Lung (tissue), 12 donors: ENCODE measurements around the gene IL13RA2. TPM values are rescaled to one million over a fixed set of nuclear protein-coding genes. Genes with fewer than 3 reads are reported as not detected.

ENCODE experiments used
- ATAC-seq: fragments of 200-7000 bp; cut with Tn5 transposase; one replicate; pipeline ENCODE4 v1.9.1; 2020; ENCODE audit warnings: moderate number of reproducible peaks; ENCODE audit not compliant: insufficient read depth, low FRiP score
- DNase-seq, 3 donors: peaks; one replicate each; pipeline ENCODE4 v3.0.0-alpha.2; 2013 to 2017
- H3K27ac ChIP-seq, 2 donors: one replicate each; pipeline ENCODE4 v1.5.1; 2013; ENCODE audit warnings: mild to moderate bottlenecking in 2 of 2, moderate library complexity in 2 of 2, control low read depth in 1 of 2, inconsistent platforms in 1 of 2, low read depth in 1 of 2, low read length in 1 of 2
- H3K27me3 ChIP-seq, 3 donors: one replicate each; pipeline ENCODE4 v1.5.1; 2013; ENCODE audit warnings: low read length in 2 of 3; ENCODE audit not compliant: control insufficient read depth in 3 of 3, insufficient read depth in 3 of 3
- H3K36me3 ChIP-seq, 4 donors: one replicate each; pipeline ENCODE4 v1.5.1; 2013; ENCODE audit warnings: low read length in 4 of 4, mild to moderate bottlenecking in 1 of 4, moderate library complexity in 1 of 4; ENCODE audit not compliant: control insufficient read depth in 4 of 4, insufficient read depth in 4 of 4
- H3K4me1 ChIP-seq, 5 donors: one replicate each; pipeline ENCODE4 v1.5.1; 2013; ENCODE audit warnings: low read length in 5 of 5, mild to moderate bottlenecking in 2 of 5, moderate library complexity in 1 of 5; ENCODE audit not compliant: control insufficient read depth in 5 of 5, insufficient read depth in 5 of 5
- H3K4me3 ChIP-seq: one replicate; pipeline ENCODE4 v1.5.1; 2013; ENCODE audit warnings: mild to moderate bottlenecking, control low read depth, moderate library complexity
- H3K9ac ChIP-seq, 2 donors: one replicate each; pipeline ENCODE4 v1.5.1; 2013; ENCODE audit warnings: low read length in 2 of 2, control low read depth in 1 of 2; ENCODE audit not compliant: insufficient read depth in 1 of 2
- H3K9me3 ChIP-seq, 4 donors: one replicate each; pipeline ENCODE4 v1.5.1; 2013; ENCODE audit warnings: low read length in 3 of 4, mild to moderate bottlenecking in 1 of 4, moderate library complexity in 1 of 4; ENCODE audit not compliant: control insufficient read depth in 4 of 4, insufficient read depth in 3 of 4
- WGBS, 2 donors: extraction: QIAGEN DNeasy Blood & Tissue Kit; methylation state at CpG; one replicate each; pipeline ENCODE4 v1.1.7; 2013; 5-methylcytosine and 5-hydroxymethylcytosine counted together
- polyA plus RNA-seq, 2 donors: library from polyadenylated mRNA; stranded (reverse); fragments of 200-250 nt; gene quantifications; one replicate each; pipeline ENCODE4 v1.2.1, GENCODE V29; 2013
- total RNA-seq, 2 donors: library from RNA; depleted of rRNA in 1 of 2; stranded (reverse); fragments of >200 nt in 1 of 2; gene quantifications; one replicate each; pipeline ENCODE4 v1.2.1, GENCODE V29; 2014 to 2021
- TF ChIP-seq, protein P1 (sequence below): IDR thresholded peaks from 2 replicates; pipeline ENCODE4 v1.5.1; 2012; ENCODE audit warnings: mild to moderate bottlenecking; ENCODE audit errors: control extremely low read depth, extremely low read depth
- donor health status: control.
- donor health status: control.
- donor health status: Bipolar disorder and iron deficiency.
- donor health status: healthy.
- donor health status: DM: yes; HTN: yes; CAD: no.

IL13RA2 gene
- total and polyA plus RNA-seq, 4 donors, result 0.71 to 4.4 (median 3.0) TPM

- Histone ChIP-seq H3K4me3 (no peak overlapping the region), H3K4me1 (peaks cover 0 to 13% (median 0%) of the 10 kb centered on the region in 5 donors), H3K36me3 (no peaks in the 10 kb centered on the region), H3K27me3 (peaks cover 0 to 14% (median 2%) of the 10 kb centered on the region in 3 donors), H3K27ac (no peak overlapping the region), H3K9me3 (peaks cover 0 to 7% (median 0%) of the 10 kb centered on the region in 4 donors), H3K9ac (no peak overlapping the region)
- ATAC-seq (peak; percentile 72), DNase-seq (peak; percentile 54 to 95 (median 94))
- TF ChIP-seq, protein P1, sequence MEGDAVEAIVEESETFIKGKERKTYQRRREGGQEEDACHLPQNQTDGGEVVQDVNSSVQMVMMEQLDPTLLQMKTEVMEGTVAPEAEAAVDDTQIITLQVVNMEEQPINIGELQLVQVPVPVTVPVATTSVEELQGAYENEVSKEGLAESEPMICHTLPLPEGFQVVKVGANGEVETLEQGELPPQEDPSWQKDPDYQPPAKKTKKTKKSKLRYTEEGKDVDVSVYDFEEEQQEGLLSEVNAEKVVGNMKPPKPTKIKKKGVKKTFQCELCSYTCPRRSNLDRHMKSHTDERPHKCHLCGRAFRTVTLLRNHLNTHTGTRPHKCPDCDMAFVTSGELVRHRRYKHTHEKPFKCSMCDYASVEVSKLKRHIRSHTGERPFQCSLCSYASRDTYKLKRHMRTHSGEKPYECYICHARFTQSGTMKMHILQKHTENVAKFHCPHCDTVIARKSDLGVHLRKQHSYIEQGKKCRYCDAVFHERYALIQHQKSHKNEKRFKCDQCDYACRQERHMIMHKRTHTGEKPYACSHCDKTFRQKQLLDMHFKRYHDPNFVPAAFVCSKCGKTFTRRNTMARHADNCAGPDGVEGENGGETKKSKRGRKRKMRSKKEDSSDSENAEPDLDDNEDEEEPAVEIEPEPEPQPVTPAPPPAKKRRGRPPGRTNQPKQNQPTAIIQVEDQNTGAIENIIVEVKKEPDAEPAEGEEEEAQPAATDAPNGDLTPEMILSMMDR, result no peak
- WGBS, 2 donors, result 39 to 46% methylated on average over 3 of the region's 3 CpGs
Measured at GRCh38 chrX:115058276-115058675, 40.9 kb upstream of the IL13RA2 start.

GRCh38 chrX:115054876-115055275, 37.5 kb upstream of the IL13RA2 start:
- H3K9me3 ChIP-seq, result no peaks in the 10 kb centered on the region
- TF ChIP-seq, protein P1, result no peak
- no peak for ATAC-seq
- WGBS, 2 donors, result 74 to 97% methylated on average over 3 of the region's 3 CpGs
- H3K36me3 ChIP-seq, result no peaks in the 10 kb centered on the region
- H3K27me3 ChIP-seq, result peaks cover 0 to 17% (median 10%) of the 10 kb centered on the region in 3 donors
- no peak for DNase-seq
- H3K9ac ChIP-seq, result no peak overlapping the region
- H3K4me1 ChIP-seq, result peaks cover 0 to 13% (median 0%) of the 10 kb centered on the region in 5 donors
- no peak overlapping the region for H3K4me3 ChIP-seq
- H3K27ac ChIP-seq, result no peak overlapping the region

- Histone ChIP-seq H3K9ac (no peak overlapping the region), H3K4me1 (peaks cover 0 to 5% (median 0%) of the 10 kb centered on the region in 5 donors), H3K27ac (no peak overlapping the region), H3K9me3 (no peaks in the 10 kb centered on the region), H3K27me3 (peaks cover 0 to 21% (median 10%) of the 10 kb centered on the region in 3 donors), H3K4me3 (no peak overlapping the region), H3K36me3 (no peaks in the 10 kb centered on the region)
- DNase-seq, result no peak
- TF ChIP-seq, protein P1, result no peak
- 42 to 65% methylated on average over 1 of the region's 1 CpG for WGBS, 2 donors
- ATAC-seq, result no peak
Measured at GRCh38 chrX:115053223-115053622, 35.8 kb upstream of the IL13RA2 start.

DNA sequence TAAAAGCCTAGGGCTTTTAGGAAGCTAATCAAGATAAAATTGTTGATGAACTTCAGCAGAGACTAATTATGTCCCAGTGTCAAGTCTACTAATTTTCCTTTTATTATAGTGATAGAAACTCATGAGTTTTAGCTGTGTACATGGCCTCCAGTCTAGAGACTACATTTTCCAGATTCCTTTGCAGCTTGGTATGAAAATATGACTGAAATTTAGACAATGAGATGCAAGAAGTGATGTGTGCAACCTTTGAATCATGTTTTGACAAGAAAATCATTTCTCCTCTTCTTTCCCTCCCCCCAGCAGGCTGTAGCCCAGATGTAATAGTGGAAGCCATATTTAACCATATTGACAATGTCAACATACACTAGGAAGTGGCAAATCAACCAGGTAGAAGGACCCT, 30.3 kb upstream of the IL13RA2 start:
- Histone ChIP-seq H3K9ac (no peak overlapping the region), H3K4me3 (no peak overlapping the region), H3K9me3 (no peaks in the 10 kb centered on the region), H3K27me3 (peaks cover 0 to 20% (median 17%) of the 10 kb centered on the region in 3 donors), H3K36me3 (no peaks in the 10 kb centered on the region), H3K27ac (no peak overlapping the region), H3K4me1 (no peaks in the 10 kb centered on the region)
- TF ChIP-seq, protein P1, result no peak
- ATAC-seq (no peak), DNase-seq (no peak)
